Endothelial cell of umbilical vein (primary cell): ENCODE measurements around the gene MDN1. TPM values are rescaled to one million over a fixed set of nuclear protein-coding genes. Genes with fewer than 3 reads are reported as not detected.
"Not testable (repeated sequence)": the region's sequence is repeated elsewhere in the genome, so short reads cannot be mapped to it uniquely, and the experiment has no call there.

ENCODE experiments used
- BruUV-seq: library from RNA; stranded (reverse); fragments of 400-500 nt; replicated peaks from 2 replicates; lab custom pipeline; 2021; lab: Mats Ljungman, UMichigan
- CTCF ChIA-PET: fragments of 300-600, 350-600 bp; sonication (Branson Sonifier 250); formaldehyde crosslinking; loops from one replicate; lab custom pipeline; 2021; ENCODE audit warnings: antibody characterized with exemption, inconsistent platforms; lab: Charles Lee
- POLR2A ChIA-PET: fragments of 300-600, 350-600 bp; sonication (Branson Sonifier 250); formaldehyde crosslinking; loops from one replicate; lab custom pipeline; 2021; ENCODE audit warnings: antibody characterized with exemption, inconsistent platforms; lab: Charles Lee
- DNase-seq: peaks from one replicate; pipeline ENCODE4 v3.0.0-alpha.2; 2011; ENCODE audit warnings: low read depth, low spot score
- FAIRE-seq: peaks from 2 replicates; lab custom pipeline; 2011; peaks lifted over from hg19 to GRCh38; lab: Jason Lieb, UNC
- H2AFZ ChIP-seq: 2 replicates; pipeline ENCODE4 v1.6.0; 2012; ENCODE audit warnings: low read depth, low read length, control low read depth, inconsistent platforms
- H3K27ac ChIP-seq: 2 replicates; pipeline ENCODE4 v1.5.1; 2011; ENCODE audit warnings: low read depth, mild to moderate bottlenecking, control low read depth, low read length, moderate library complexity; ENCODE audit not compliant: insufficient read depth
- H3K27me3 ChIP-seq, 2 experiments: 2 replicates each; pipeline versions ENCODE4 v1.6.0 to v1.6.1; 2011; ENCODE audit warnings: low read length in 2 of 2, mixed read lengths in 1 of 2; ENCODE audit not compliant: control insufficient read depth in 2 of 2, insufficient read depth in 2 of 2
- H3K36me3 ChIP-seq, 2 experiments: 2 replicates in 1 of 2; 3 replicates in 1 of 2; pipeline ENCODE4 v1.5.1; 2011; ENCODE audit warnings: low read length in 2 of 2, mild to moderate bottlenecking in 1 of 2, moderate library complexity in 1 of 2; ENCODE audit not compliant: control insufficient read depth in 2 of 2, insufficient read depth in 2 of 2; ENCODE audit errors: extremely low read depth in 1 of 2
- H3K4me1 ChIP-seq: 3 replicates; pipeline ENCODE4 v1.5.1; 2011; ENCODE audit warnings: mild to moderate bottlenecking, low read length; ENCODE audit not compliant: control insufficient read depth, insufficient read depth; ENCODE audit errors: extremely low read depth
- H3K4me2 ChIP-seq: 2 replicates; pipeline ENCODE4 v1.6.1; 2011; ENCODE audit warnings: low read length, control low read depth, mixed read lengths; ENCODE audit not compliant: insufficient read depth
- H3K4me3 ChIP-seq, 3 experiments: fragments of 200-600 bp in 1 of 3; sonication (generic), shearing (Covaris generic) in 1 of 3; replicated peaks in 1 of 3; 2 replicates each; pipeline ENCODE4 v1.5.1; 2011 to 2016; ENCODE audit warnings: control low read depth in 3 of 3, low read length in 3 of 3, mild to moderate bottlenecking in 2 of 3, inconsistent platforms in 1 of 3, low read depth in 1 of 3, moderate library complexity in 1 of 3; ENCODE audit not compliant: insufficient read depth in 1 of 3
- H3K79me2 ChIP-seq: 2 replicates; pipeline ENCODE4 v1.6.0; 2012; ENCODE audit warnings: low read length, inconsistent platforms; ENCODE audit not compliant: control insufficient read depth, insufficient read depth
- H3K9ac ChIP-seq: replicated peaks from 2 replicates; pipeline ENCODE3; 2011; ENCODE audit warnings: low read length, control low read depth; ENCODE audit not compliant: insufficient read depth; ENCODE audit errors: extremely low read depth
- H3K9me1 ChIP-seq: replicated peaks from 3 replicates; pipeline ENCODE4 v1.6.0; 2011; ENCODE audit warnings: mild to moderate bottlenecking, low read length; ENCODE audit not compliant: control insufficient read depth, insufficient read depth; ENCODE audit errors: extremely low read depth
- H3K9me3 ChIP-seq: replicated peaks from 2 replicates; pipeline ENCODE4 v1.5.1; 2012; ENCODE audit warnings: low read length, inconsistent platforms; ENCODE audit not compliant: control insufficient read depth, insufficient read depth
- H4K20me1 ChIP-seq: replicated peaks from 2 replicates; pipeline ENCODE3; 2011; ENCODE audit warnings: mild to moderate bottlenecking, low read length; ENCODE audit not compliant: control insufficient read depth, insufficient read depth; ENCODE audit errors: extremely low read depth
- EZH2 ChIP-seq: IDR thresholded peaks from 2 replicates; pipeline ENCODE4 v1.6.1; 2012; ENCODE audit warnings: borderline replicate concordance, low read depth, mild to moderate bottlenecking, moderate library complexity, low read length, inconsistent platforms; ENCODE audit not compliant: severe bottlenecking
- FOS ChIP-seq: IDR thresholded peaks from 2 replicates; pipeline ENCODE4 v1.6.1; 2011; ENCODE audit warnings: mild to moderate bottlenecking, low read length, moderate library complexity, borderline replicate concordance; ENCODE audit not compliant: insufficient read depth
- GATA2 ChIP-seq: IDR thresholded peaks from 2 replicates; pipeline ENCODE4 v1.7.0; 2011; ENCODE audit warnings: low read depth, mild to moderate bottlenecking, moderate library complexity, mixed read lengths, low read length; ENCODE audit not compliant: insufficient read length, insufficient read depth
- JUN ChIP-seq: IDR thresholded peaks from 2 replicates; pipeline ENCODE4 v1.6.1; 2011; ENCODE audit warnings: borderline replicate concordance, low read depth; ENCODE audit not compliant: insufficient read length, insufficient read depth
- MYC ChIP-seq: IDR thresholded peaks from one replicate; pipeline ENCODE4 v1.6.1; 2011; ENCODE audit warnings: mild to moderate bottlenecking, low read depth, low read length
- POLR2A ChIP-seq: IDR thresholded peaks from 2 replicates; pipeline ENCODE4 v1.6.1; 2012; ENCODE audit warnings: low read depth, mild to moderate bottlenecking, control low read depth, low read length
- POLR2AphosphoS5 ChIP-seq: IDR thresholded peaks from 2 replicates; pipeline ENCODE4 v1.6.1; 2012; ENCODE audit warnings: low read depth, mild to moderate bottlenecking, control low read depth, low read length, moderate library complexity; ENCODE audit not compliant: insufficient read depth
- dilution Hi-C: fragments of 300-500 bp; cut with MboI; formaldehyde crosslinking; loops from one replicate; pipeline ENCODE4 v1.15.0; 2019; ENCODE audit warnings: low sequenced_read_pairs; ENCODE audit not compliant: extremely low pct_ligation_motif_present
- intact Hi-C: fragments of 100-400 bp; cut with micrococcal nuclease; formaldehyde crosslinking; loops from one replicate; pipeline ENCODE4 v1.10.0; 2022
- polyA plus RNA-seq, 4 experiments: library from polyadenylated mRNA; depleted of rRNA in 3 of 4; stranded (reverse) in 3 of 4; unstranded in 1 of 4; fragments of >200 nt; gene quantifications; 2 replicates each; pipeline versions ENCODE4 v1.2.1 to v1.2.3, GENCODE V29; 2011 to 2012; ENCODE audit warnings: missing spikeins in 1 of 4
- total RNA-seq: library from RNA; stranded (reverse); gene quantifications from 2 replicates; pipeline ENCODE4 v1.2.3, GENCODE V29; 2021
- TF ChIP-seq, protein P1 (sequence below): IDR thresholded peaks from 2 replicates; pipeline ENCODE4 v1.6.1; 2011; ENCODE audit not compliant: insufficient read depth, insufficient read length
- TF ChIP-seq, protein P2 (sequence below), 2 donors: IDR thresholded peaks; 1 replicate in 1 of 2; 2 replicates in 1 of 2; pipeline ENCODE4 v1.5.1; 2011; ENCODE audit warnings: low read length in 2 of 2, mild to moderate bottlenecking in 2 of 2, moderate library complexity in 2 of 2, control low read depth in 1 of 2, inconsistent platforms in 1 of 2, low read depth in 1 of 2; ENCODE audit not compliant: insufficient read depth in 1 of 2; ENCODE audit errors: extremely low read depth in 1 of 2

The MDN1 gene
- total and polyA plus RNA-seq, 2 donors (not counting 3 experiments of a cell fraction or from before 2014, with no cell fraction given): 9.2 to 39.6 TPM

DNA sequence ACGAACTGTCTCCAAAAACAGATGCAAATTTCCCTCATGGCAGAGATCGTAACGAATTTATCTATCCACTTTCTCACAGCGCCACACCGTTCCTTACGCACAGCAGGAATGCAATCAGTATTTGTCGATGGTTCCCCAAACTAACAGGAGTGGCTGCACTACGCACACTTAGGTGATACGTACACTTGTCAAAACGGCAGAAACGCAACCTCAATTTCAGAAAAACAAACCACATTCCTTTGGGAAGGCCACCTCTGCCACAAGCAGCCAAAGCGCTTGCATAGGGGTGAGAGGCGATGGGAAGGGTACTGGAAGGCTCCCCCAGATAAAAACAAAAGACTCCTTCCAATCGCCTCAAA, 638 bp downstream of the MDN1 start:
- Histone ChIP-seq H3K4me1 (peaks cover 13% of the 10 kb centered on the region), H3K27ac (peak overlapping the region; percentile 11), H4K20me1 (no peaks in the 10 kb centered on the region), H2AFZ (peak overlapping the region; percentile 86), H3K27me3 (no peaks in the 10 kb centered on the region), H3K9ac (peak overlapping the region; percentile 44), H3K4me3 (peak overlapping the region; percentile 35 to 78 (median 67)), H3K36me3 (no peaks in the 10 kb centered on the region), H3K79me2 (peaks cover 52% of the 10 kb centered on the region), H3K4me2 (peak overlapping the region; percentile 77), H3K9me3 (no peaks in the 10 kb centered on the region), H3K9me1 (no peaks in the 10 kb centered on the region)
- intact Hi-C loops (loop anchor here (1.0 to 10.0 kb wide), 4 partner anchors 10 to 768 kb away; partner anchors contain the start of genes ANKRD6, CASP8AP2 and MAP3K7), dilution Hi-C loops (no loop called here)
- peak; percentile 76 for FAIRE-seq
- ChIA-PET POLR2A (interaction anchor here (0.6 to 1.8 kb wide), 2 partner anchors 10 to 64 kb away, joined by 3 to 12 read pairs; partner anchors contain the start of gene CASP8AP2), CTCF (interaction anchor here (2.6 kb wide), 1 partner anchor 10 kb away, joined by 16 read pairs; the partner anchor contains the start of gene CASP8AP2)
- TF ChIP-seq EZH2: no peak
- TF ChIP-seq JUN: no peak
- BruUV-seq: no TSS peak
- DNase-seq: peak; percentile 60

DNA sequence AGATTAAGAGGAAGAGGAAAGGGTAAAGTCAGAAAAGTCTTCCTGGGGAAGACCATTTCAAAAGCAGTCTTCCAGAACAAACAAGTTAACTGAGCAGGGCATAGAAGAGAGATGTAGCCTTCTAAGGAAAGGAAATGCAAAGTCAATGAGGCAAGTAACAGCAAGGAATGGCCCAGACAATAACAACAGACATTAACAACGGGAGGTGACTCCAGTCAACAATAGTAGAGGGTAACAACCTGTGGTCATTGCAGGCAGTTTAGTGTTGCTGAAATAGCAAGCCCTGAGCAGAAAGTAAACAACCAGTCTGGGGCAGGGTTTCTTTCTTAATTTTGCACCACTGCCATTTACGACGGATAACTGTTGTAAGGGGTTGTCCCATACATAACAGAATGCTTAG, 2.1 kb downstream of the MDN1 start:
- H3K27ac ChIP-seq: no peak overlapping the region
- H3K9me1 ChIP-seq: no peaks in the 10 kb centered on the region
- H2AFZ ChIP-seq: no peak overlapping the region
- H3K4me2 ChIP-seq: peak overlapping the region; percentile 77
- H3K4me3 ChIP-seq: no peak overlapping the region
- no TSS peak for BruUV-seq
- intact Hi-C loops (loop anchor here (10.0 kb wide), 1 partner anchor 383 kb away; the partner anchor contains the start of gene ANKRD6), dilution Hi-C loops (no loop called here)
- no peaks in the 10 kb centered on the region for H4K20me1 ChIP-seq
- no peaks in the 10 kb centered on the region for H3K9me3 ChIP-seq
- DNase-seq (peak; percentile 55), FAIRE-seq (peak; percentile 60)
- ChIA-PET CTCF (interaction anchor here (1.5 kb wide), 1 partner anchor 9 kb away, joined by 5 read pairs; no protein-coding TSS in a partner anchor), POLR2A (no interaction called here)
- H3K4me1 ChIP-seq: peaks cover 13% of the 10 kb centered on the region
- H3K9ac ChIP-seq: no peak overlapping the region
- H3K27me3 ChIP-seq: no peaks in the 10 kb centered on the region
- H3K36me3 ChIP-seq: no peaks in the 10 kb centered on the region
- TF ChIP-seq POLR2A (no peak), POLR2AphosphoS5 (no peak), JUN (no peak), MYC (no peak), EZH2 (no peak), FOS (no peak), GATA2 (no peak)
- TF ChIP-seq, protein P1, sequence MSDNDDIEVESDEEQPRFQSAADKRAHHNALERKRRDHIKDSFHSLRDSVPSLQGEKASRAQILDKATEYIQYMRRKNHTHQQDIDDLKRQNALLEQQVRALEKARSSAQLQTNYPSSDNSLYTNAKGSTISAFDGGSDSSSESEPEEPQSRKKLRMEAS: no peak
- TF ChIP-seq, protein P2, sequence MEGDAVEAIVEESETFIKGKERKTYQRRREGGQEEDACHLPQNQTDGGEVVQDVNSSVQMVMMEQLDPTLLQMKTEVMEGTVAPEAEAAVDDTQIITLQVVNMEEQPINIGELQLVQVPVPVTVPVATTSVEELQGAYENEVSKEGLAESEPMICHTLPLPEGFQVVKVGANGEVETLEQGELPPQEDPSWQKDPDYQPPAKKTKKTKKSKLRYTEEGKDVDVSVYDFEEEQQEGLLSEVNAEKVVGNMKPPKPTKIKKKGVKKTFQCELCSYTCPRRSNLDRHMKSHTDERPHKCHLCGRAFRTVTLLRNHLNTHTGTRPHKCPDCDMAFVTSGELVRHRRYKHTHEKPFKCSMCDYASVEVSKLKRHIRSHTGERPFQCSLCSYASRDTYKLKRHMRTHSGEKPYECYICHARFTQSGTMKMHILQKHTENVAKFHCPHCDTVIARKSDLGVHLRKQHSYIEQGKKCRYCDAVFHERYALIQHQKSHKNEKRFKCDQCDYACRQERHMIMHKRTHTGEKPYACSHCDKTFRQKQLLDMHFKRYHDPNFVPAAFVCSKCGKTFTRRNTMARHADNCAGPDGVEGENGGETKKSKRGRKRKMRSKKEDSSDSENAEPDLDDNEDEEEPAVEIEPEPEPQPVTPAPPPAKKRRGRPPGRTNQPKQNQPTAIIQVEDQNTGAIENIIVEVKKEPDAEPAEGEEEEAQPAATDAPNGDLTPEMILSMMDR (IDR thresholded peaks at IDR 0.05; ENCODE audit: extremely low read depth in 1 of 2, insufficient read depth in 1 of 2, low read depth in 1 of 2, low read length in 2 of 2): no peak
- peaks cover 63% of the 10 kb centered on the region for H3K79me2 ChIP-seq

DNA sequence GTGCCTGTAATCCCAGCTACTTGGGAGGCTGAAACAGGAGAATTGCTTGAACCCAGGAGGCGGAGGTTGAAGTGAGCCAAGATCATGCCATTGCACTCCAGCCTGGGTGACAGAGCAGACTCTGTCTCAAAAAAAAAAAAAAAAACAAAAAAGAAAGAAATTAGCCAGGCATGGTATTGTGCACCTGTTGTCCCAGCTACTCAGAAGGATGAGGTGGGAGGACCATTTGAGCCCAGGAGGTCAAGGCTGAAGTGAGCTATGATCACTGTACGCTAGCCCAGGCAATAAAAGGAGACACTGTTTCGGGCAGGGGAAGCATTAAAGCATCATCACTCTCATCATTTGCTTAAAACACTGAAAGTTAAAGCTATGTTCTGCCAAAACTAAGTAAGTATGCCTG, 6.2 kb downstream of the MDN1 start:
- not testable (repeated sequence) for FAIRE-seq
- H3K79me2 ChIP-seq: peaks cover 79% of the 10 kb centered on the region
- intact Hi-C loops: loop anchor here (10.0 kb wide), 1 partner anchor 379 kb away; the partner anchor contains the start of gene ANKRD6

More for the DNA sequence above, 6.2 kb downstream of the MDN1 start:
- H3K4me3 ChIP-seq, H3K27ac ChIP-seq, DNase-seq, H3K9me1 ChIP-seq, BruUV-seq, H2AFZ ChIP-seq, H3K9ac ChIP-seq, H3K4me2 ChIP-seq, H3K4me1 ChIP-seq, H4K20me1 ChIP-seq, H3K27me3 ChIP-seq, dilution Hi-C loops, H3K36me3 ChIP-seq, H3K9me3 ChIP-seq: not testable (repeated sequence)
- POLR2A ChIA-PET: interaction anchor here (0.6 kb wide), 1 partner anchor 467 kb away, joined by 3 read pairs; no protein-coding TSS in a partner anchor
- CTCF ChIA-PET: interaction anchor here (0.7 to 1.1 kb wide), 2 partner anchors 10 to 14 kb away, joined by 3 read pairs; no protein-coding TSS in a partner anchor
